Effector CD4-positive, alpha-beta T cell (primary cell): ENCODE data around the gene ZNFX1.

Experiments used
- DNase-seq: peaks from one replicate; pipeline ENCODE4 v3.0.0-alpha.2; 2020

ZNFX1 gene

GRCh38 chr20:49277786-49278035 is 146 bp downstream of the ZNFX1 start:
- no peak for DNase-seq

GRCh38 chr20:49276961-49277785 is 684 bp downstream of the ZNFX1 start:
- DNase-seq = peak; percentile 10

DNA sequence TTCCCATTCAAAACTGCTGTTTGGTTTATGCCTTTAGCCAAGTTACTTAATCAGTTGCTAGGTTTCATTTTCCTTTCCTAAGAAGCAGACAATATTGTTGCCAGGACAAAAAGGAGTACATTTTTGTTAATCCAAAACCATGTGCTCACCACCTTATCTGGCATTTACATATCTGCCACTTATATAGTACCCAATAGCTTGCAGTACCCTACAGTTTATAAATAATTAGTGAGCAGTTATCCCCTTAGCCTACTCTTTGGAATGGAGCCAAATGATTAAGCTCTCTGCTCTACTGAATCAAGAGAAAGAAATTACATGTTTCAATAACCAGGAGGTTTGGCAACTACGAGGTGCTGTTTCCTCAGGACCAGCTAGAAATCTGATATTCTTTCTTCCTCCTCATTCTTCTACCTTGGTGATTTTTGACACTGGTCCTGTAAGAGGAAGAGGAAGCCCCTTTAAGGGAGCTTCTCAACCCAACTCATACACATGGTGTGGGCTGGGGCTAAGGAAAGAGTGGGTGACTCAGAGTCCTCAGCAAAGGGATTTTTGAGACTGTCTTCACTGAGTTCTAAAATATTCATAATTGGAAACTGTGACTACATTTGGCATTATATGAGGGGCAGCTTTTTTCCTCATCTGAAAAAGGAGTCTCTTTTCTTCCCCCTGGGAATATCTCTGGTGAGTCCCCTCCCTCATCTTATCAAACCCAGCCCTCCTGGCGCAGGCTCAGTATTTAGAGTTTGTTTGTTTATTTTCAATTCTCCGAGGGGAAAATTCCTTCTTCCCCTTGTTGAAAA is 1.5 kb downstream of the ZNFX1 start:
- DNase-seq = peak; percentile 31

GRCh38 chr20:49275636-49276035 is 2.2 kb downstream of the ZNFX1 start:
- no peak for DNase-seq

DNA sequence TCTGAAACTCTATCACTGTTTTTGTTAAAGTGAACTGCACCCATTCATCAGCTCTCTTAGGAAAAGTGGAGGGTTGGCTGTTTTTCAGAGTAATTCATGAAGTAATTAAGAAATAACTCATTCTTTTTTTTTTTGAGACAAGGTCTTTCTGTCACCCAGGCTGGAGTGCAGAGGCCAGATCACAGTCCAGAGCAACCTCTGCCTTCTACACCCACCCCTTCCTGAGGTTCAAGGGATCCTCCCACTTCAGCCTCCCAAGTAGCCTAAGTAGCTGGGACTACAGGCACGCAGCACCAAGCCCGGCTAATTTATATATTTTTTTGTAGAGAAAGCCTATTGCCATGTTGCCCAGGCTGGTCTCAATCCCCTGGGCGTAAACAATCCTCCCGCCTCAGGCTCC is 2.6 kb downstream of the ZNFX1 start:
- DNase-seq = no peak

GRCh38 chr20:49273696-49274277 is 4.1 kb downstream of the ZNFX1 start:
- no peak for DNase-seq

DNA sequence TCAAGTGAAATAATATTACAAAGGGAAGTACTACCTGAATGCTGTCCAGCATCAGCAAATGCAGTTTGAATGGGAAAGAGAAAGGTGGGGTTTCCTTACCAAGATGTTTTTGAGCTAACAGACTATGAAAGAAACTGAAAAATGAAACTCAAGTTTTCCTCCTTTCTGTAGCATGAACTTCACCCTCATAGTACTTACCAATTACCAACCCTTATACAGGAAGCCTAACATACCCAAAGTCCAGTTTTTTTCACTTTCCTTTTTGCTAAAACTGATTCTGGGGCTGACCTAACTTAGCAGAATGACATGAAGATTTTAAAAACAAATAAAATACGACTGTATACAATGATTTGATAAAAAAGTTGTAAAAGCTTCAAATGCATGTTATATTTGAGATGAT is 5.2 kb downstream of the ZNFX1 start:
- no peak for DNase-seq

GRCh38 chr20:49270736-49271135 is 7.1 kb downstream of the ZNFX1 start:
- DNase-seq = no peak

DNA sequence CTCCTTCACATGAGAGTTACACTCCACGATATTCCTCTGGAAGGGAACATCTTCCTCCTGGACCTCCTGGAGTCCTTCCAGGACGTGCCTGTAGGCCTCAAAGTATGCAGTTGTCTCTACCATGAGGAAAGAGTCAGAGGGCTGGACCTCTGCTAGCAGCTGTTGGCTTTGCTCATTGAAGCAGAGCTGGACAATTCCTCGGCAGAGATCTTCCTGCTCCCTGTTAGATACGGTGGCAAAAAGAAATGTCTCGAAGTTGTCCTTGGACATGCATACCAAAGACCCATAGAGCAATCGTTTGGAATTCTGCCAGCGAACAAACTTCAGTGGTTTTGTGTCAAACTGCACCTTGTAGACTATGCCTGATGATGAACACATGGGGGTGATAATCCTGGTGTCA is 7.7 kb downstream of the ZNFX1 start:
- no peak for DNase-seq

DNA sequence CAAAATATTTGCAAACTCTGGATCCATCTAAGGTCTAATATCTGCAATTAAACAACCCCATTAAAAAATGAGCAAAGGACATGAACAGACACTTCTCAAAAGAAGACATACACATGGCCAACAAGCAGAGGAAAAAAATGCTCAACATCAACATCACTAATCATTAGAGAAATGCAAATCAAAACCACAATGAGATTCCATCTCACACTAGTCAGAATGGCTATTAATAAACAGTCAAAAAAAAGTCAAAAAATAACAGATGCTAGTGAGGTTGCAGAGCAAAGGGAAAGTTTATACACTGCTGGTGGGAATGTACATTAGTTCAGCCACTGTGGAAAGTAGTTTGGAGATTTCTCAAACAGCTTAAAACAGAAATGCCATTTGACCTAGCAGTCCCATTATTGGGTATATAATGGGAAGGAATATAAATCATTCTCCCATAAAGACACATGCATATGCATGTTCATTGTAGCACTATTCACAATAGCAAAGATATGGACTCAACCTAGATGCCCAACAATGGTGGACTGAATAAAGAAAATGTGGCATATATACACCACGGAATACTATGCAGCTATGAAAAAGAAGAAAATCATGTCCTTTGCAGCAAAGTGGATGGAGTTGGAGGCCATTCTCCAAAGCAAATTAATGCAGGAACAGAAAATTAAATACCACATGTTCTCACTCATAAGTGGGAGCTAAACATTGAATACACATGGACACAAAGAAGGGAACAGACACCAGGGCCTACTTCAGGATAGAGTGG is 9.1 kb downstream of the ZNFX1 start:
- no peak for DNase-seq

DNA sequence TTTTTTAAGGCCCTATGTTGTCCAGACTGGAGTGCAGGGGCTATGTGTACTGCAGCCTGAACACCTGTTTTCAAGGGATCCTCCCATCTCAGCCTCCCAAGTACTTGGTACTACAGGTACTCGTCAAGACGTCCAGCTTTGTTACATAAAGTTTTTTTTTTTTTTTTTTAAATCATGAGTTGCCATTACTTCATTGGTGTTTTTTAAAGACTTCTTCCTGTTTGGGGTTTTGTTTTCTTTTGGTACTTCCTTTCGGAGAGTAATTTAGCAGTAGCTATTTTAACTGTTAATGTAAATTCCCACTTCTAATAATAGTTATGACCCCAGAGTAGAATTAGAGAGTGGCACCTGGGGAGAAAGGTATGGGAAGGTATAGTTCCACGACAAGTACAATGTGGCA is 10.5 kb downstream of the ZNFX1 start:
- DNase-seq = no peak

- DNase-seq = no peak
Observed at GRCh38 chr20:49262444-49262843, 15.4 kb downstream of the ZNFX1 start.

DNA sequence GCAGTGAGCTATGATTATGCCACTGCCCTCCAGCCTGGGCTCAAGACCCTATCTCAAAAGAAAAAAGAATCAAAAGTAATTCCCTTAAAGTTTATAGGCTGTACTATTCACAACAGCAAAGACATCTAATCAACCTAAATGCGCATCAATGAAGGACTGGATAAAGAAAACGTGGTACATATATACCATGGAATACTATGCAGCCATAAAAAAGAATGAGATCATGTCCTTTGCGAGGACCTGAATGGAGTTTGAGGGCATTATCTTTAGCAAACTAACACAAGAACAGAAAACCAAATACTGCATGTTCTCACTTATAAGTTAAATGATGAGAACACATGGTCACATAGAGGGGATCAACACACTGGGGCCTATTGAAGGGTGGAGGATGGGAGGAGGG is 16.7 kb downstream of the ZNFX1 start:
- DNase-seq = no peak

DNA sequence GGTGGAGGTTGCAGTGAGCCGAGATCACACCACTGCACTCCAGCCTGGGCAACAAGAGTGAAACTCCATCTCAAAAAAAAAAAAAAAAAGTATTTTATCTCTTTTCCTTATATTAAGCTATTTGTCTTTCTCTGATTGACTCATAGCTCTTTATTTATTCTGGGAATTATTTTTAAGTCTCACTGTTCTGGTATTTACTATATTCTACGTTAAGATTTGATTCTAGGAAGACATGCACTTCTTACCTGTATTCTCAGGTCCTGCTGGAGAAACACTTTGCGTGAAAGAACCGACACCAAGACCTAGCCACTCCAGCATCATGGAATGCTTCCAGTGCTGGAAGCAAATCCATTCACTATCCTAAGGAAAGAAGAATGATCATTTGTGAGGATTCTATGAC is 17.6 kb downstream of the ZNFX1 start:
- DNase-seq = no peak

DNA sequence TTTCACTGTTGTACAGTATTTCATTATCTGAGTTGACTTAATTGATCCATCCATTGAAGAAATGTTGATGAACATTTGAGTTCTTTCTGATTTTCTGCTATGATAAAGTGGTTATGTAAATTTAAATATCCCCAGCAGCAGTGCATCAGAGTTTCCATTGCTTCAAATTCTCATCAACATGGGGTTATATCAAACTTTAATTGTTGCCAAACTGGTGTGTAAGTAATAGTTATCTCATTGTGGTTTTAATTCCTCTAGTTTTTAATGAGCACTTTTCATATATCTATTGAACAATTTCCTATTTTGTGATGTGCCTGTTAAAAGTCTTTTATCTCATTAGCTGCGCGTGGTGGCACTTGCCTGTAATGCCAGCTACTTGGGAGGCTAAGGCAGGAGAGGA is 18.1 kb downstream of the ZNFX1 start:
- DNase-seq = no peak

- DNase-seq = no peak
Observed at GRCh38 chr20:49259284-49259683, 18.6 kb downstream of the ZNFX1 start.

GRCh38 chr20:49256261-49256660 is 21.6 kb downstream of the ZNFX1 start:
- no peak for DNase-seq

- no peak for DNase-seq
Observed at GRCh38 chr20:49252556-49253350, 25.1 kb downstream of the ZNFX1 start.

DNA sequence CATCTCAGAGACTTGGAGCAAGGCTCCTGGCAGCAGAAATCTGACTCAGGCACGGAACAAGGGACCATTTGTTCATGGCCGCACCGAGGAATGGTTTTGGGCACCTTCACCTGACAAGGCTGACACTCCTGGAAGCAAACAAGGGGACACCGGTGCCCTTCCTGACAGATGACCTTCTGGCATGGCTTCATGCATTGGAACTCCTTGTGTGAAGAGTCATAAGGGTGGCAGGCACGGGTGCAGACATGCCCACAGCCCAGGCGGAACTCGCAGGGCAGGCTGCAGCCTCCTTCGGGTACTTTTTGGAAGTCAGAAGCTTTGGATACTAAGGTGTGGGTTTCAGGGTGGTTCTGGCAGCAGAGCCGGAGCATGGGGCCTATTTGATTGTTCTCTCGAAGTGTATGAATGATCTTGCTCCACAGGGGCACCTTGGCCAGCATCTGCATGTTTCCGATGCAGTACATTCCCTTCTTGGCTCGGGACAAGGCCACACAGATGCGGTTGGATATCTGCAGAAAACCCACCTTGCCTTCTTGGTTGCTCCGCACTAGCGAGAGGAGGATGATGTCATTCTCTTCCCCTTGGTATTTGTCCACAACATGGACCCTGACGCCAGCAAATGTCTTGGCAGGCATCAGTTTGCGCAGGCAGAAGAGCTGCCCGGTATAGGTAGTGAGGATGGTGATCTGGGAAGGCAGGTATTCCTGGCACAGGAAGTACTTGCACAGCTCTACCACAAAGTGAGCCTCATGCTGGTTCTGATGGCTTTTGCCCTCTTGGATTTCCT is 28.8 kb downstream of the ZNFX1 start:
- DNase-seq = no peak

- DNase-seq = no peak
Observed at GRCh38 chr20:49248301-49248700, 29.6 kb downstream of the ZNFX1 start.

- DNase-seq = no peak
Observed at GRCh38 chr20:49247792-49248191, 30.1 kb downstream of the ZNFX1 start.
